SU-DHL-6 (cell line): ENCODE data around the gene COL5A1.
"Not testable (repeated sequence)": the region's sequence is repeated elsewhere in the genome, so short reads cannot be mapped to it uniquely, and the experiment has no call there.

ENCODE experiments used
- H2AFZ ChIP-seq: fragments of 200-600 bp; sonication (generic); 2 replicates; pipeline ENCODE4 v1.6.1; 2014; ENCODE audit warnings: low read depth, mild to moderate bottlenecking, moderate library complexity, mixed read lengths, antibody characterized with exemption, low read length; ENCODE audit not compliant: severe bottlenecking
- H3F3A ChIP-seq: fragments of 200-600 bp; shearing (Covaris generic); 2 replicates; pipeline ENCODE4 v1.6.0; 2016; ENCODE audit warnings: antibody characterized with exemption, mild to moderate bottlenecking; ENCODE audit not compliant: insufficient read depth
- H3K27ac ChIP-seq: fragments of 200-600 bp; sonication (generic); 2 replicates; pipeline ENCODE4 v1.5.1; 2016; ENCODE audit warnings: low read depth, mild to moderate bottlenecking, low read length, moderate library complexity, mixed read lengths
- H3K27me3 ChIP-seq: fragments of 200-600 bp; sonication (generic), shearing (Covaris generic); 2 replicates; pipeline ENCODE4 v1.6.0; 2014; ENCODE audit warnings: mild to moderate bottlenecking, low read length
- H3K36me3 ChIP-seq: fragments of 200-600 bp; sonication (generic); 2 replicates; pipeline ENCODE4 v1.6.1; 2014; ENCODE audit warnings: mild to moderate bottlenecking, low read length, mixed read lengths
- H3K4me2 ChIP-seq: fragments of 300-600, 200-600 bp; shearing (Covaris generic), sonication (generic); 2 replicates; pipeline ENCODE4 v1.6.0; 2014; ENCODE audit warnings: low read length, low read depth, mild to moderate bottlenecking; ENCODE audit not compliant: poor library complexity, severe bottlenecking
- H3K4me3 ChIP-seq: fragments of 200-600 bp; sonication (generic); 2 replicates; pipeline ENCODE4 v1.5.1; 2014; ENCODE audit warnings: antibody characterized with exemption, low read length, mild to moderate bottlenecking, mixed read lengths; ENCODE audit not compliant: insufficient read depth, poor library complexity, severe bottlenecking
- H3K79me2 ChIP-seq: fragments of 200-600 bp; sonication (generic); 2 replicates; pipeline ENCODE4 v1.6.1; 2014; ENCODE audit warnings: mild to moderate bottlenecking, low read length, moderate library complexity; ENCODE audit not compliant: insufficient read depth
- H3K9ac ChIP-seq: fragments of 200-600 bp; sonication (generic); 2 replicates; pipeline ENCODE4 v1.7.0; 2014; ENCODE audit warnings: mild to moderate bottlenecking, low read length
- H3K9me2 ChIP-seq: fragments of 200-600 bp; sonication (generic); replicated peaks from 2 replicates; pipeline ENCODE4 v1.6.1; 2014; ENCODE audit warnings: low read length; ENCODE audit not compliant: insufficient read depth
- H3K9me3 ChIP-seq: fragments of 200-600 bp; sonication (generic); 2 replicates; pipeline ENCODE4 v1.6.1; 2014; ENCODE audit warnings: low read length, mixed read lengths; ENCODE audit not compliant: insufficient read depth
- H4K20me1 ChIP-seq: fragments of 200-600 bp; sonication (generic); 2 replicates; pipeline ENCODE4 v1.6.1; 2014; ENCODE audit warnings: low read depth, mild to moderate bottlenecking, antibody characterized with exemption, low read length, moderate library complexity, mixed read lengths
- EZH2phosphoT487 ChIP-seq: fragments of 200-600 bp; sonication (generic), shearing (Covaris generic); conservative IDR thresholded peaks from 2 replicates; pipeline ENCODE4 v1.6.1; 2018; ENCODE audit warnings: mild to moderate bottlenecking, antibody characterized with exemption, low read length, moderate library complexity, mixed read lengths
- TF ChIP-seq, protein P1 (sequence below): fragments of 200-600 bp; sonication (generic); IDR thresholded peaks from one replicate; pipeline ENCODE4 v1.5.1; 2017; ENCODE audit warnings: antibody characterized with exemption, mild to moderate bottlenecking, low read length, moderate library complexity; ENCODE audit not compliant: insufficient read depth, poor library complexity, severe bottlenecking

The COL5A1 gene

GRCh38 chr9:134700636-134701350, 59.2 kb downstream of the COL5A1 start:
- H3K4me3 ChIP-seq = no peak overlapping the region
- H3K9me2 ChIP-seq = no peaks in the 10 kb centered on the region
- H3K9me3 ChIP-seq = no peaks in the 10 kb centered on the region
- no peaks in the 10 kb centered on the region for H4K20me1 ChIP-seq
- H3K9ac ChIP-seq = no peak overlapping the region
- H3K4me2 ChIP-seq = no peak overlapping the region
- H3K27ac ChIP-seq = no peak overlapping the region
- H3K27me3 ChIP-seq = no peaks in the 10 kb centered on the region
- no peaks in the 10 kb centered on the region for H3F3A ChIP-seq
- no peaks in the 10 kb centered on the region for H3K36me3 ChIP-seq
- TF ChIP-seq, protein P1, sequence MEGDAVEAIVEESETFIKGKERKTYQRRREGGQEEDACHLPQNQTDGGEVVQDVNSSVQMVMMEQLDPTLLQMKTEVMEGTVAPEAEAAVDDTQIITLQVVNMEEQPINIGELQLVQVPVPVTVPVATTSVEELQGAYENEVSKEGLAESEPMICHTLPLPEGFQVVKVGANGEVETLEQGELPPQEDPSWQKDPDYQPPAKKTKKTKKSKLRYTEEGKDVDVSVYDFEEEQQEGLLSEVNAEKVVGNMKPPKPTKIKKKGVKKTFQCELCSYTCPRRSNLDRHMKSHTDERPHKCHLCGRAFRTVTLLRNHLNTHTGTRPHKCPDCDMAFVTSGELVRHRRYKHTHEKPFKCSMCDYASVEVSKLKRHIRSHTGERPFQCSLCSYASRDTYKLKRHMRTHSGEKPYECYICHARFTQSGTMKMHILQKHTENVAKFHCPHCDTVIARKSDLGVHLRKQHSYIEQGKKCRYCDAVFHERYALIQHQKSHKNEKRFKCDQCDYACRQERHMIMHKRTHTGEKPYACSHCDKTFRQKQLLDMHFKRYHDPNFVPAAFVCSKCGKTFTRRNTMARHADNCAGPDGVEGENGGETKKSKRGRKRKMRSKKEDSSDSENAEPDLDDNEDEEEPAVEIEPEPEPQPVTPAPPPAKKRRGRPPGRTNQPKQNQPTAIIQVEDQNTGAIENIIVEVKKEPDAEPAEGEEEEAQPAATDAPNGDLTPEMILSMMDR = no peak
- TF ChIP-seq EZH2phosphoT487 = no peak
- H3K79me2 ChIP-seq = no peaks in the 10 kb centered on the region
- no peak overlapping the region for H2AFZ ChIP-seq

DNA sequence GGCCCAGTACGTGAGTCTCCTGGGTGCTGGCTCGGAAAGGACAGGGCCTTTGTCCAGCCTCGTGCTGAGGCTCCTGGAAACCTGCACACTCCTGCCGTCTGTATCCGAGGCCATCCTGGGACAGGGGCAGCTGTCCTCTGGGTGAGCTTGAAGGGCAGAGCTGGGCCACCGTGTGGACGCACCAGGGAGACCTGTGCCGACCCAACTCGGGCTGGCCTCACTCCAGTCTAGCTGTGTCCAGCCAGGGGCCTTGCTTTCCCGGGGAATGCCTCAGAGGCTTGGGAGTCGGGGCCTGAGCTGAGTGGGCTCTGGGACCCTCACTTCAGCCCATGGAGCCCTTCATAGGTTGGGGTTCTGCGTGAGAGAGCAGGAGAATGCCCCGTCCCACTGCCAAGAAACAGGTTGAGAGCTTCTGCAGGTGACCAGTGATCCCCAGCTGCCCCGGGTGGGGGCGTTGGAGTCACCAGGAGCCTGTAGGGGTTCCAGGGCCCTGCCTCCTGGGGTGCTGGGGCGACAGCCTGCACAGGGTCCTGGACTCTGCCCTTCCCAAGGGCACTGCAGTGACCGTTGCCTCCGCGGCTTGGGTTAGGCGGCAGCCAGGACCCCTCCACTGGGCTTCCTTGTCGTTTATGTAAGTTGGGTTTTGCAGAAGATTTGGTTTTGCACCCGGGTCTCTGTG, 60.1 kb downstream of the COL5A1 start:
- Histone ChIP-seq H2AFZ (no peak overlapping the region), H3F3A (no peaks in the 10 kb centered on the region), H3K9ac (no peak overlapping the region), H3K79me2 (no peaks in the 10 kb centered on the region), H4K20me1 (no peaks in the 10 kb centered on the region), H3K9me3 (no peaks in the 10 kb centered on the region), H3K27ac (no peak overlapping the region), H3K4me2 (no peak overlapping the region), H3K9me2 (no peaks in the 10 kb centered on the region), H3K4me3 (no peak overlapping the region), H3K36me3 (no peaks in the 10 kb centered on the region), H3K27me3 (no peaks in the 10 kb centered on the region)
- TF ChIP-seq EZH2phosphoT487 = no peak
- TF ChIP-seq, protein P1 = no peak

- H3K79me2 ChIP-seq = no peaks in the 10 kb centered on the region
- no peak overlapping the region for H3K4me3 ChIP-seq
- no peak overlapping the region for H3K27ac ChIP-seq
- no peak overlapping the region for H2AFZ ChIP-seq
- no peaks in the 10 kb centered on the region for H3K27me3 ChIP-seq
- H3K9me2 ChIP-seq = no peaks in the 10 kb centered on the region
- H4K20me1 ChIP-seq = no peaks in the 10 kb centered on the region
- H3K9ac ChIP-seq = no peak overlapping the region
- TF ChIP-seq, protein P1 = no peak
- TF ChIP-seq EZH2phosphoT487 = no peak
- H3F3A ChIP-seq = no peaks in the 10 kb centered on the region
- no peak overlapping the region for H3K4me2 ChIP-seq
- H3K9me3 ChIP-seq = no peaks in the 10 kb centered on the region
- H3K36me3 ChIP-seq = no peaks in the 10 kb centered on the region
Measured at GRCh38 chr9:134702291-134702690, 60.7 kb downstream of the COL5A1 start.

- H3K36me3 ChIP-seq, H3K27me3 ChIP-seq, H3K4me2 ChIP-seq, H3K4me3 ChIP-seq, H3K9ac ChIP-seq, H3K9me3 ChIP-seq, H3K79me2 ChIP-seq, H2AFZ ChIP-seq, H3F3A ChIP-seq, H4K20me1 ChIP-seq, H3K9me2 ChIP-seq, H3K27ac ChIP-seq: not testable (repeated sequence)
Measured at GRCh38 chr9:134703730-134704114, 62.1 kb downstream of the COL5A1 start.
